ENCODE results near the gene ALPI.

DNA sequence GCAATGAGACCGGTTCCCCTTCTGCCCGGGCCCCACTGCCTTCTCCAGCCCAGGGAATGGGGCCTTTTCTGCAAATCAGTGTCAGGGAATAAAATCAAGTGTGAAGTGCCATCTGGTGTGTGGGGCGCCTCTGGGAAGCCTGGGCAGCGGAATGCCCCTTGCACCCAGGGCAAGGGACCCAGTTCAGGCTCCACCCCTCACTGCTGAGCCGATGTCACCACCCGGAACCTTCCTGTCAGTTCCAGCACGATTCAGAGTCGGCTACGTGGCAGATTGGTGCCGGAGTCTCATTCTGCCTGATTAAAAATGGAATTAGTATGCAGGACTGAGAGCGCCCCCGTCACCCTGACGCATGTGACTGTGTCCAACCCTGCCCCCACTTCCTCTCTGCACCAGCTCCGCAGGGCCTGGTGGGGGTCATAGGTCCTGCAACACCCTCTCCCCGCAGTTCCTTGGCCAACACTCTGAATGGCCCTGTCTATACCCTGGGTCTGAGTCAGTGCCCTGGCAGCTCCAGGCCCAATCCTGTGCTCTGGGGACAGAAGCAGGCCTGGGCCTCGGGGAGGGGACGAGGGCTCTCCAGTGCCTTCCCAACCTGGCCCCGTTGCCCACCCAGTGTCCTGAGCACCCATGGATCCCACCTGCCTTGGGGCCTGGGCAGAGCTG is 8.2 kb upstream of the ALPI start:
- TF ChIP-seq, protein P1, sequence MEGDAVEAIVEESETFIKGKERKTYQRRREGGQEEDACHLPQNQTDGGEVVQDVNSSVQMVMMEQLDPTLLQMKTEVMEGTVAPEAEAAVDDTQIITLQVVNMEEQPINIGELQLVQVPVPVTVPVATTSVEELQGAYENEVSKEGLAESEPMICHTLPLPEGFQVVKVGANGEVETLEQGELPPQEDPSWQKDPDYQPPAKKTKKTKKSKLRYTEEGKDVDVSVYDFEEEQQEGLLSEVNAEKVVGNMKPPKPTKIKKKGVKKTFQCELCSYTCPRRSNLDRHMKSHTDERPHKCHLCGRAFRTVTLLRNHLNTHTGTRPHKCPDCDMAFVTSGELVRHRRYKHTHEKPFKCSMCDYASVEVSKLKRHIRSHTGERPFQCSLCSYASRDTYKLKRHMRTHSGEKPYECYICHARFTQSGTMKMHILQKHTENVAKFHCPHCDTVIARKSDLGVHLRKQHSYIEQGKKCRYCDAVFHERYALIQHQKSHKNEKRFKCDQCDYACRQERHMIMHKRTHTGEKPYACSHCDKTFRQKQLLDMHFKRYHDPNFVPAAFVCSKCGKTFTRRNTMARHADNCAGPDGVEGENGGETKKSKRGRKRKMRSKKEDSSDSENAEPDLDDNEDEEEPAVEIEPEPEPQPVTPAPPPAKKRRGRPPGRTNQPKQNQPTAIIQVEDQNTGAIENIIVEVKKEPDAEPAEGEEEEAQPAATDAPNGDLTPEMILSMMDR (conservative IDR thresholded peaks at IDR 0.05): no peak
- TF ChIP-seq EZH2 (IDR thresholded peaks at IDR 0.05; ENCODE audit: low read depth): no peak

Measured in PC-9 (cell line).